ENCODE measurements around the gene AUNIP. TPM values are rescaled to one million over a fixed set of nuclear protein-coding genes. Genes with fewer than 3 reads are reported as not detected.

The AUNIP gene
- total RNA-seq, 1 donor from 2014 or later = 1.3 TPM

GRCh38 chr1:25800703-25801377 is 58.4 kb downstream of the AUNIP start:
- H3K27me3 Mint-ChIP-seq (ENCODE audit: unreplicated experiment) = peaks cover 4% of the 10 kb centered on the region

GRCh38 chr1:25799935-25800702 is 59.1 kb downstream of the AUNIP start, which contains the start of gene SELENON:
TSS of gene SELENON (plus strand) at chr1:25800193. CDS start at chr1:25800231, 38 bp downstream.
- Mint-ChIP-seq H3K27ac (ENCODE audit: unreplicated experiment) (peak within 1 kb of the TSS; percentile 90), H3K27me3 (ENCODE audit: unreplicated experiment) (peaks cover 4% of the 10 kb centered on the region), H3K4me1 (ENCODE audit: low read depth, unreplicated experiment) (peaks cover 23% of the 10 kb centered on the region), H3K36me3 (ENCODE audit: unreplicated experiment) (no peaks in the 10 kb centered on the region), H3K4me3 (ENCODE audit: unreplicated experiment) (peak within 1 kb of the TSS; percentile 90), H3K9me3 (ENCODE audit: unreplicated experiment) (peaks cover under 1% of the 10 kb centered on the region)
- DNase-seq = peak; percentile 81
- no peak for TF ChIP-seq CTCF (IDR thresholded peaks at IDR 0.05; ENCODE audit: partially characterized antibody, unreplicated experiment)

More at GRCh38 chr1:25800703-25801377, 58.4 kb downstream of the AUNIP start:
- peak overlapping the region; percentile 90 for H3K4me3 Mint-ChIP-seq (ENCODE audit: unreplicated experiment)
- no peaks in the 10 kb centered on the region for H3K36me3 Mint-ChIP-seq (ENCODE audit: unreplicated experiment)
- peaks cover 21% of the 10 kb centered on the region for H3K4me1 Mint-ChIP-seq (ENCODE audit: low read depth, unreplicated experiment)
- DNase-seq = no peak
- no peak for TF ChIP-seq CTCF (IDR thresholded peaks at IDR 0.05; ENCODE audit: partially characterized antibody, unreplicated experiment)
- no peaks in the 10 kb centered on the region for H3K9me3 Mint-ChIP-seq (ENCODE audit: unreplicated experiment)
- peak overlapping the region; percentile 90 for H3K27ac Mint-ChIP-seq (ENCODE audit: unreplicated experiment)

- Mint-ChIP-seq H3K27ac (ENCODE audit: unreplicated experiment) (peak overlapping the region; percentile 81), H3K36me3 (ENCODE audit: unreplicated experiment) (no peaks in the 10 kb centered on the region), H3K4me1 (ENCODE audit: low read depth, unreplicated experiment) (peaks cover 22% of the 10 kb centered on the region), H3K9me3 (ENCODE audit: unreplicated experiment) (peaks cover 2% of the 10 kb centered on the region), H3K4me3 (ENCODE audit: unreplicated experiment) (peak overlapping the region; percentile 65), H3K27me3 (ENCODE audit: unreplicated experiment) (peaks cover 4% of the 10 kb centered on the region)
- no peak for DNase-seq
- TF ChIP-seq CTCF (IDR thresholded peaks at IDR 0.05; ENCODE audit: partially characterized antibody, unreplicated experiment) = no peak
Measured at GRCh38 chr1:25799352-25799934, 59.8 kb downstream of the AUNIP start.

GRCh38 chr1:25798666-25799351 is 60.4 kb downstream of the AUNIP start:
- Mint-ChIP-seq H3K4me1 (ENCODE audit: low read depth, unreplicated experiment) (peaks cover 28% of the 10 kb centered on the region), H3K36me3 (ENCODE audit: unreplicated experiment) (no peaks in the 10 kb centered on the region), H3K9me3 (ENCODE audit: unreplicated experiment) (peaks cover 2% of the 10 kb centered on the region), H3K4me3 (ENCODE audit: unreplicated experiment) (peak overlapping the region; percentile 47), H3K27ac (ENCODE audit: unreplicated experiment) (no peak overlapping the region), H3K27me3 (ENCODE audit: unreplicated experiment) (peaks cover 4% of the 10 kb centered on the region)
- no peak for TF ChIP-seq CTCF (IDR thresholded peaks at IDR 0.05; ENCODE audit: partially characterized antibody, unreplicated experiment)
- no peak for DNase-seq
